Activated CD4-positive, alpha-beta T cell treated with anti-CD3 and anti-CD28 coated beads, Interleukin-2, Interleukin-6, amounts not matched to agents 100 ng/mL and 50 ng/mL, durations not matched to agents 16 hours and 8 hours (primary cell): Measurements from ENCODE around the gene SPSB4.

Experiments used
- DNase-seq: peaks from one replicate; pipeline ENCODE4 v3.0.0-alpha.2; 2020

The SPSB4 gene

GRCh38 chr3:141167681-141168080, 116.5 kb downstream of the SPSB4 start:
- no peak for DNase-seq

- no peak for DNase-seq
Observed at GRCh38 chr3:141170678-141171295, 119.6 kb downstream of the SPSB4 start.

- DNase-seq: no peak
Observed at GRCh38 chr3:141174674-141175073, 123.5 kb downstream of the SPSB4 start.

GRCh38 chr3:141176775-141177174, 125.6 kb downstream of the SPSB4 start:
- no peak for DNase-seq

- no peak for DNase-seq
Observed at GRCh38 chr3:141178026-141178425, 126.9 kb downstream of the SPSB4 start.

- no peak for DNase-seq
Observed at GRCh38 chr3:141178551-141178950, 127.4 kb downstream of the SPSB4 start.

- no peak for DNase-seq
Observed at GRCh38 chr3:141179983-141180382, 128.8 kb downstream of the SPSB4 start.

- no peak for DNase-seq
Observed at GRCh38 chr3:141181196-141181595, 130.0 kb downstream of the SPSB4 start.

- DNase-seq: no peak
Observed at GRCh38 chr3:141181819-141182218, 130.7 kb downstream of the SPSB4 start.

- DNase-seq: no peak
Observed at GRCh38 chr3:141183606-141184005, 132.5 kb downstream of the SPSB4 start.

GRCh38 chr3:141184430-141184829, 133.3 kb downstream of the SPSB4 start:
- no peak for DNase-seq

- DNase-seq: no peak
Observed at GRCh38 chr3:141191097-141191749, 140.1 kb downstream of the SPSB4 start.

- DNase-seq: peak; percentile 98
Observed at GRCh38 chr3:141192345-141192744, 141.2 kb downstream of the SPSB4 start.

- no peak for DNase-seq
Observed at GRCh38 chr3:141193066-141193830, 142.1 kb downstream of the SPSB4 start.
